CD14-positive monocyte (primary cell): ENCODE data around the gene ARHGEF10L. TPM values are rescaled to one million over a fixed set of nuclear protein-coding genes. Genes with fewer than 3 reads are reported as not detected.

Experiments used
- DNase-seq, 3 donors: peaks; one replicate each; pipeline ENCODE4 v3.0.0-alpha.2; 2011 to 2022
- H2AFZ ChIP-seq: 2 replicates; pipeline ENCODE4 v1.6.0; 2012; ENCODE audit warnings: mild to moderate bottlenecking, low read depth, low read length, inconsistent platforms; ENCODE audit not compliant: insufficient read depth, poor library complexity, severe bottlenecking
- H3K27ac ChIP-seq, 2 donors: 1 replicate in 1 of 2; 2 replicates in 1 of 2; pipeline ENCODE4 v1.5.1; 2012 to 2013; ENCODE audit warnings: low read length in 2 of 2, control low read depth in 1 of 2, inconsistent platforms in 1 of 2, low read depth in 1 of 2, mild to moderate bottlenecking in 1 of 2
- H3K27me3 ChIP-seq, 2 donors: one replicate each; pipeline versions ENCODE4 v1.6.0 to v1.6.1; 2011 to 2013; ENCODE audit warnings: low read length in 2 of 2; ENCODE audit not compliant: control insufficient read depth in 2 of 2, insufficient read depth in 2 of 2
- H3K36me3 ChIP-seq, 2 donors: replicated peaks in 1 of 2; 1 replicate in 1 of 2; 2 replicates in 1 of 2; pipeline versions ENCODE4 v1.5.1 to v1.6.1; 2012 to 2013; ENCODE audit warnings: low read length in 2 of 2, control low read depth in 1 of 2, inconsistent platforms in 1 of 2, mild to moderate bottlenecking in 1 of 2; ENCODE audit not compliant: insufficient read depth in 2 of 2, control insufficient read depth in 1 of 2
- H3K4me1 ChIP-seq, 2 donors: 1 replicate in 1 of 2; 2 replicates in 1 of 2; pipeline versions ENCODE4 v1.5.1 to v1.6.1; 2012 to 2013; ENCODE audit warnings: low read length in 2 of 2, control low read depth in 1 of 2, inconsistent platforms in 1 of 2, mild to moderate bottlenecking in 1 of 2, moderate library complexity in 1 of 2; ENCODE audit not compliant: insufficient read depth in 2 of 2, control insufficient read depth in 1 of 2
- H3K4me2 ChIP-seq: replicated peaks from 2 replicates; pipeline ENCODE3; 2012; ENCODE audit warnings: low read length, moderate library complexity, mild to moderate bottlenecking; ENCODE audit not compliant: poor library complexity, severe bottlenecking; ENCODE audit errors: extremely low read depth
- H3K4me3 ChIP-seq, 3 experiments: fragments of 200-600 bp in 1 of 3; sonication (generic) in 1 of 3; replicated peaks in 1 of 3; 1 replicate in 2 of 3; 2 replicates in 1 of 3; pipeline ENCODE4 v1.5.1; 2011 to 2013; ENCODE audit warnings: low read length in 3 of 3, mild to moderate bottlenecking in 3 of 3, control low read depth in 2 of 3, low read depth in 2 of 3, inconsistent platforms in 1 of 3, moderate library complexity in 1 of 3
- H3K79me2 ChIP-seq: 2 replicates; pipeline ENCODE4 v1.6.0; 2012; ENCODE audit warnings: mild to moderate bottlenecking, control low read depth, inconsistent platforms, low read length, moderate library complexity; ENCODE audit not compliant: insufficient read depth
- H3K9ac ChIP-seq: 2 replicates; pipeline ENCODE4 v1.6.0; 2017; ENCODE audit warnings: low read length, mild to moderate bottlenecking; ENCODE audit not compliant: insufficient read depth, poor library complexity, severe bottlenecking
- H3K9me3 ChIP-seq, 2 donors: replicated peaks in 1 of 2; 1 replicate in 1 of 2; 2 replicates in 1 of 2; pipeline versions ENCODE4 v1.5.1 to v1.6.1; 2012 to 2013; ENCODE audit warnings: low read length in 2 of 2, control low read depth in 1 of 2; ENCODE audit not compliant: control insufficient read depth in 1 of 2, insufficient read depth in 1 of 2
- H4K20me1 ChIP-seq: 2 replicates; pipeline ENCODE4 v1.6.0; 2012; ENCODE audit warnings: mild to moderate bottlenecking, low read length, control low read depth, moderate library complexity; ENCODE audit not compliant: insufficient read depth
- H3K27ac Mint-ChIP-seq, 7 donors: one replicate each; pipeline ENCODE4 v1.8.0; 2020; ENCODE audit warnings: mild to moderate bottlenecking in 7 of 7, mixed read lengths in 7 of 7, moderate library complexity in 6 of 7, inconsistent platforms in 2 of 7
- H3K27me3 Mint-ChIP-seq, 3 donors: one replicate each; pipeline ENCODE4 v1.8.0; 2021 to 2022; ENCODE audit warnings: low read depth in 3 of 3, mild to moderate bottlenecking in 3 of 3, mixed read lengths in 3 of 3, moderate library complexity in 3 of 3, inconsistent platforms in 1 of 3
- H3K36me3 Mint-ChIP-seq, 2 donors: one replicate each; pipeline ENCODE4 v1.8.0; 2020; ENCODE audit warnings: mixed read lengths in 2 of 2, inconsistent platforms in 1 of 2, mild to moderate bottlenecking in 1 of 2
- H3K4me1 Mint-ChIP-seq: one replicate; pipeline ENCODE4 v1.8.0; 2020; ENCODE audit warnings: mild to moderate bottlenecking, mixed read lengths
- H3K4me3 Mint-ChIP-seq, 2 donors: one replicate each; pipeline ENCODE4 v1.8.0; 2020; ENCODE audit warnings: mild to moderate bottlenecking in 2 of 2, mixed read lengths in 2 of 2, moderate library complexity in 1 of 2
- H3K9me3 Mint-ChIP-seq, 7 donors: one replicate each; pipeline ENCODE4 v1.8.0; 2020 to 2022; ENCODE audit warnings: mixed read lengths in 7 of 7, mild to moderate bottlenecking in 6 of 7, moderate library complexity in 6 of 7, inconsistent platforms in 2 of 7
- WGBS: methylation state at CpG from one replicate; pipeline ENCODE4 v1.1.5; 2013; ENCODE audit warnings: missing lambda C conversion rate; ENCODE audit not compliant: insufficient coverage; 5-methylcytosine and 5-hydroxymethylcytosine counted together
- intact Hi-C, 2 donors: fragments of 100-400 bp; cut with micrococcal nuclease; formaldehyde crosslinking; loops; one replicate each; pipeline versions ENCODE4 v1.15.0 to v1.15.1; 2023
- polyA plus RNA-seq, 3 donors: library from polyadenylated mRNA; depleted of rRNA in 1 of 3; unstranded in 2 of 3; stranded (reverse) in 1 of 3; fragments of 300-500 nt in 2 of 3; fragments of >200 nt in 1 of 3; fragmentation: Illumina TruSeq in 2 of 3; gene quantifications; 1 replicate in 2 of 3; 2 replicates in 1 of 3; pipeline ENCODE4 v1.2.3, GENCODE V29; 2012 to 2021
- TF ChIP-seq, protein P1 (sequence below): fragments of 200-600 bp; IDR thresholded peaks from one replicate; pipeline ENCODE4 v1.8.0; 2022; ENCODE audit warnings: antibody characterized with exemption, mild to moderate bottlenecking

ARHGEF10L gene
- polyA plus RNA-seq, 3 donors: 20.7 to 95.7 (median 23.7) TPM

DNA sequence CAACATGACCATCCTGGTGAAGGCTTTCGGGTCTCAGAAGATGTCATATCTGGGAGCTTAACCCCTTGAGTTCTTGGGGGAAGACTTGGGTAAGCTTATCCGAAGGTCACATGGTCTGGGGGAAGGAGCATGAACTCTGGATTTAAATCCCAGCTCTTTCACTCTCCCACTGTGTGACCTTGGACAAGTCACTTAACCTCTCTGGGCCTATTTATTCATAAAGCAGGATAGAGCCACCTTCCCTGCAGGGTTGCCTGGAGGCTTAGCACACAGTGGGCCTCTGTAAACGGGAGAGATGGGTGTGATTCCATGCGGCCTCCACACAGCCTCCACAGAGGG lies 8.2 kb upstream of the ARHGEF10L start:
- Histone ChIP-seq H3K79me2 (no peaks in the 10 kb centered on the region), H2AFZ (no peak overlapping the region), H3K4me1 (peaks cover 8 to 9% of the 10 kb centered on the region in 2 donors), H4K20me1 (no peaks in the 10 kb centered on the region), H3K27ac (no peak overlapping the region), H3K9ac (no peak overlapping the region), H3K36me3 (no peaks in the 10 kb centered on the region), H3K9me3 (no peaks in the 10 kb centered on the region), H3K4me3 (no peak overlapping the region), H3K4me2 (no peak overlapping the region), H3K27me3 (peaks cover 0 to 3% of the 10 kb centered on the region in 2 donors)
- H3K9me3 Mint-ChIP-seq: peaks cover 0 to 1% (median 0%) of the 10 kb centered on the region in 7 donors
- intact Hi-C loops: no loop called here
- WGBS: no CpG with 5 or more reads among the region's 4 CpGs
- peaks cover 10% of the 10 kb centered on the region for H3K4me1 Mint-ChIP-seq
- no peak for DNase-seq
- no peaks in the 10 kb centered on the region for H3K36me3 Mint-ChIP-seq
- no peak overlapping the region for H3K4me3 Mint-ChIP-seq
- peaks cover 19 to 40% (median 28%) of the 10 kb centered on the region in 3 donors for H3K27me3 Mint-ChIP-seq
- no peak overlapping the region for H3K27ac Mint-ChIP-seq
- TF ChIP-seq, protein P1, sequence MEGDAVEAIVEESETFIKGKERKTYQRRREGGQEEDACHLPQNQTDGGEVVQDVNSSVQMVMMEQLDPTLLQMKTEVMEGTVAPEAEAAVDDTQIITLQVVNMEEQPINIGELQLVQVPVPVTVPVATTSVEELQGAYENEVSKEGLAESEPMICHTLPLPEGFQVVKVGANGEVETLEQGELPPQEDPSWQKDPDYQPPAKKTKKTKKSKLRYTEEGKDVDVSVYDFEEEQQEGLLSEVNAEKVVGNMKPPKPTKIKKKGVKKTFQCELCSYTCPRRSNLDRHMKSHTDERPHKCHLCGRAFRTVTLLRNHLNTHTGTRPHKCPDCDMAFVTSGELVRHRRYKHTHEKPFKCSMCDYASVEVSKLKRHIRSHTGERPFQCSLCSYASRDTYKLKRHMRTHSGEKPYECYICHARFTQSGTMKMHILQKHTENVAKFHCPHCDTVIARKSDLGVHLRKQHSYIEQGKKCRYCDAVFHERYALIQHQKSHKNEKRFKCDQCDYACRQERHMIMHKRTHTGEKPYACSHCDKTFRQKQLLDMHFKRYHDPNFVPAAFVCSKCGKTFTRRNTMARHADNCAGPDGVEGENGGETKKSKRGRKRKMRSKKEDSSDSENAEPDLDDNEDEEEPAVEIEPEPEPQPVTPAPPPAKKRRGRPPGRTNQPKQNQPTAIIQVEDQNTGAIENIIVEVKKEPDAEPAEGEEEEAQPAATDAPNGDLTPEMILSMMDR: no peak

DNA sequence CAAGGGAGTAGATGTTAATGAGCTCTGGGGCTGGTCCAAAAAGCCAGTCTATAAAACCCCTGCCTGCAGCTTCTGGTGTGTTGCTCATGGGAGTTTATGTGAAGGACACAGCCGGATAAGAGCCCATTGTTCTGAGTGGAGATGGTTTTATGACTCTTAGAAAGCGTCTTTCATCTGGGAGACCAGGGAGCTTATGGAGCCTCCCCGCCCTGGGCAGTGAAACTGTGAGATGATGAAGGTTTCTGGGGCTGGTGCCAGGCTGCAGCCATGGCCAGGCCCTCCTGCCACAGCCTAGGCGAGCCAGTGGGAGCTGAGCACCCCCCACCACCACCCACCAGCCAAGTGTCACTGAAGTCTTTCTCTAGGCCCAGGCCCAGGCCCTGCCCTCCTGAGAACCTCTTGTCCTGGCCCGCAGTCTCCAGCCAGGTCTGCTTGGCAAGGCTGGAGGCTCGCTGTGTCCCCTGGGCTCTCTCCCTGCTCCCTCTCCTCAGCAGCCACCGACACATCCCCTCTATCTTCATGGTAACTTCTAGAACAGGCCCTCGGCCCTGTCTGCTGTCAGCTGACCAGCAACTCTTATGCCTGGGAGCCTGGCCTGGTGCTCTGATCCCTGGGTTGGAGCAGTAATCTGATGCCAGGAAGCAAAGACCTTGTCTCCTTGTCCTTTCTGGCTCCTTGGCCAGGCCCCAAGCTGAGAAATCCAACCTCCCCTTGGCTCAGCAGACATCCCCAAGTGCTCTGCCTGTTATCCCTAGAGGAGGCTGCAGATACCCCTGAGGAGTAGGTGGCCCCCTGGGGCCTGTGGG lies 7.6 kb upstream of the ARHGEF10L start:
- Histone ChIP-seq H3K36me3 (no peaks in the 10 kb centered on the region), H3K4me3 (no peak overlapping the region), H3K27me3 (peaks cover 0 to 3% of the 10 kb centered on the region in 2 donors), H3K9me3 (no peaks in the 10 kb centered on the region), H3K79me2 (no peaks in the 10 kb centered on the region), H4K20me1 (no peaks in the 10 kb centered on the region), H3K27ac (no peak overlapping the region), H2AFZ (no peak overlapping the region), H3K4me2 (no peak overlapping the region), H3K4me1 (peaks cover 14 to 15% of the 10 kb centered on the region in 2 donors), H3K9ac (no peak overlapping the region)
- no peak for DNase-seq
- Mint-ChIP-seq H3K36me3 (no peaks in the 10 kb centered on the region), H3K27me3 (peaks cover 19 to 36% (median 26%) of the 10 kb centered on the region in 3 donors), H3K9me3 (peaks cover 0 to 1% (median 0%) of the 10 kb centered on the region in 7 donors), H3K4me3 (no peak overlapping the region), H3K27ac (no peak overlapping the region), H3K4me1 (peaks cover 15% of the 10 kb centered on the region)
- TF ChIP-seq, protein P1: no peak
- 94% methylated on average over 7 of the region's 8 CpGs for WGBS
- intact Hi-C loops: no loop called here
